ENCODE results near the gene MTA2.
"Not testable (repeated sequence)": the region's sequence is repeated elsewhere in the genome, so short reads cannot be mapped to it uniquely, and the experiment has no call there.

The MTA2 gene

DNA sequence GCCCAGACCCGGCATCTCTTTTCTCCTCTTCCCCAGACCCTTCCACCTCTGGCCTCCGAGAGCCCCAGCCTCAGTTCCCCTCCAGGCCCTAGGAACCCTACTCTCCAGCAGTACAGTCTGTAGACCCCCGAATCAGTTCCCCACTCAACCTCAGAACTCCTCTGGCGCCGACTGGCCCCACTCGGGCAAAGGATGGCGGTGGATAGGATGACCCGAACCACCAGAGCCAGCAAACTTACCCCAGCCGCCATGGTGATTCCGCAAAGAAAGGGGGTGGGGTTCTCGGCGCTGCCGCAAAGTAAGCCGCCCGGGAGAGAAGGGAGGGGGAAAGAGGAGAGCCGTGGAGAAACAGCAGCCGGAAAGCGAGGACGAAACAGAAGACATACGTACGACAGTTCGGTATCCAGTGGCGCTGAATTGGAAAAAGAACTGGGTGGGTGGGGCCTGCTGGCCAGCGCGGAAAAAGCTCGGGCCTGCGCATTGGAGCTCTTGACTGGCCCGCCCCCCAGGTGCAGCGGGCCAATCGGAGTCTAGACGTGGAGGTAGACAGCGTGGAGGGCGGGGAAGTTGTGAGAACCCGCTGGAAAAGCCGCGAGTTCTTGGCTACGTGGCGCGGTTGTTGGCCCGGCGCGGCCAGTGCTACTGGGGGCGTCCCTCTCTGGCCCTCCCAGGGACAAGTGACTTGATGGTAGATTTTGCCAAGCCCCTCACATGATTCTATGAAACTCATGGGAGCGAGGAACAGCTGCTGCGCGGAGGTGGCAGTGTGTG lies 27.9 kb downstream of the MTA2 start, which contains the start of gene EEF1G:
EEF1G (minus strand) TSS at position 300 of the 771 bp plus-strand sequence; CDS start at position 251, 49 bp downstream.
- peak; percentile 91 for TF ChIP-seq POLR2A (IDR thresholded peaks at IDR 0.05; ENCODE audit: low read depth, low read length)
- peak; percentile 92 for DNase-seq (ENCODE audit: insufficient read length, low spot score)
- peak; percentile 11 for FAIRE-seq

GRCh38 chr11:62573006-62573591 lies 28.6 kb downstream of the MTA2 start:
- no peak for DNase-seq (ENCODE audit: insufficient read length, low spot score)
- no peak for FAIRE-seq
- no peak for TF ChIP-seq POLR2A (IDR thresholded peaks at IDR 0.05; ENCODE audit: low read depth, low read length)

GRCh38 chr11:62572431-62572830 lies 29.2 kb downstream of the MTA2 start:
- TF ChIP-seq POLR2A (IDR thresholded peaks at IDR 0.05; ENCODE audit: low read depth, low read length), result no peak
- DNase-seq (ENCODE audit: insufficient read length, low spot score) (no peak), FAIRE-seq (no peak)

GRCh38 chr11:62571493-62571892 lies 30.2 kb downstream of the MTA2 start:
- not testable (repeated sequence) for FAIRE-seq; DNase-seq (ENCODE audit: insufficient read length, low spot score)

DNA sequence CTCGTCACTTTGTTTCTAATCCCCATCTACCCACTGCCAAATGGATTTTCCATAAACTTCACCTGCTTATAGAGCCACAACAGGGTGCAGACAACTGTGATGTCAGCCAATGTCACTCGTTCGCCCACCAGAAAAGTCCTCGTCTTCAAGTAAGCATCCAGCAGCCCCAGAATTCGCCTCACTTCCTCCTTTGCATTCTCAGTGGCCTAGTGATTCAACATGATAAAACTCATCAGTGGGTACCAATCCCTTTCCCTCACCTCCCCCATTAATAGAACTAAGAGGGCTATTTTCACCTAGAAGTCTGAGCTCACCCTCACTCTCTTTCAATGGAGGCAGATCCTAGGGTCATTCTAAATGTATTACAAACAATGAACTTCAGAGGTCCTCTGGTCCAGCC lies 30.8 kb downstream of the MTA2 start:
- not testable (repeated sequence) for FAIRE-seq; DNase-seq (ENCODE audit: insufficient read length, low spot score)

GRCh38 chr11:62569611-62570010 lies 32.1 kb downstream of the MTA2 start:
- TF ChIP-seq POLR2A (IDR thresholded peaks at IDR 0.05; ENCODE audit: low read depth, low read length), result no peak
- no peak for DNase-seq (ENCODE audit: insufficient read length, low spot score)
- no peak for FAIRE-seq

- FAIRE-seq (no peak), DNase-seq (ENCODE audit: insufficient read length, low spot score) (no peak)
Observed at GRCh38 chr11:62567018-62567633, 34.5 kb downstream of the MTA2 start.

DNA sequence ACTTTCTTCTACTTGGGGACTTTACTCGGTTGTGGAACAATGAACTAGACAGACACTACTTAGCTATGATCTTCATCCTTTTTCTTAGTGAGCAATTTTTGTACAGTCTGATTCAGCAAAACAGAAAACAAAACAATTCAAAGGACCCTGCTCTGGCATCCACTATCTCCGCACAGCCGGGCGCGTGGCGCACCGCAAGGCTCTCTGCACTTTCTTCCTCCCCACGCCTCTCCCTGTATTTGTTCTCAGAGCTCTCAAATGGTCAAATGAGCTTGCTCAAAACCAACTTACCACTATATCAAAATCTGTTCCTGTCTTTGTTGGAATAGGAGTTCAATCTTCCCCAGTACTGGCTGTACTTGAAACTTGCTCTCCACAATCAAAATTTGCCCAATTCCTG lies 35.4 kb downstream of the MTA2 start:
- TF ChIP-seq POLR2A (IDR thresholded peaks at IDR 0.05; ENCODE audit: low read depth, low read length), result no peak
- FAIRE-seq (no peak), DNase-seq (ENCODE audit: insufficient read length, low spot score) (no peak)

More at GRCh38 chr11:62567018-62567633, 34.5 kb downstream of the MTA2 start:
- TF ChIP-seq POLR2A (IDR thresholded peaks at IDR 0.05; ENCODE audit: low read depth, low read length), result no peak

DNA sequence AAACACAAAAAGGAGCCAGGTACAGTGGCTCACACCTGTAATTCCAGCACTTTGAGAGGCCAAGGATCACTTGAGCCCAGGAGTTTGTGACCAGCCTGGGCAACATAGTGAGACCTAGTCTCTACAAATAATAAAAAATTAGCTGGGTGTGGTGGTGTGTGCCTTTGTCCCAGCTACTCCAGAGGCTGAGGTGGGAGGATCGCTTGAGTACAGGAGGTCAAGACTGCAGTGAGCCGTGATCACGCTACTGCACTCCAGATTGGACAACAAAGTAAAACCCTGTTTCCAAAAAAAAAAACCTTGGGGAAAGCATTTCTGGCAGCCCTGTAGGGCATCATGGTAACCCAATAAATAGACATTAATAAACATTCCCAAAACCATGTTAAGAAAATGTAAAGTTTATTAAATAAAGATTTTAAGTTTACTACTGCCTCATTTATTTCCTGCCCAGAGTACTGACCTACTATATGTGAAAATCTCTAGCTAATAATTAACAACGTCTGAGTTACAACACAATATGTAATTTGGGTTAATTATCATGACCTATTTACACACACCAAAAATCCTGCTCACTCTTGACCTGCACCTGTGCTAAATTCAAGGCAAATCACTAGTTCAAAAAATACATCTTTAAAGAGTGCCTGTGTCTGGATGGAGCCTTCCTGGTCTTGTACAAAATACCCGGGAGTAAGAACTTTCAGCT lies 36.4 kb downstream of the MTA2 start:
- TF ChIP-seq POLR2A (IDR thresholded peaks at IDR 0.05; ENCODE audit: low read depth, low read length), result no peak
- no peak for FAIRE-seq

GRCh38 chr11:62561677-62562230 lies 39.9 kb downstream of the MTA2 start:
- FAIRE-seq; DNase-seq (ENCODE audit: insufficient read length, low spot score): not testable (repeated sequence)

More for the DNA sequence above, 36.4 kb downstream of the MTA2 start:
- DNase-seq (ENCODE audit: insufficient read length, low spot score), result no peak

GRCh38 chr11:62560566-62561103 lies 41.0 kb downstream of the MTA2 start:
- DNase-seq (ENCODE audit: insufficient read length, low spot score) (peak; percentile 71), FAIRE-seq (peak; percentile 27)
- TF ChIP-seq POLR2A (IDR thresholded peaks at IDR 0.05; ENCODE audit: low read depth, low read length), result no peak

- FAIRE-seq, result not testable (repeated sequence)
Observed at GRCh38 chr11:62559626-62560025, 42.0 kb downstream of the MTA2 start.

DNA sequence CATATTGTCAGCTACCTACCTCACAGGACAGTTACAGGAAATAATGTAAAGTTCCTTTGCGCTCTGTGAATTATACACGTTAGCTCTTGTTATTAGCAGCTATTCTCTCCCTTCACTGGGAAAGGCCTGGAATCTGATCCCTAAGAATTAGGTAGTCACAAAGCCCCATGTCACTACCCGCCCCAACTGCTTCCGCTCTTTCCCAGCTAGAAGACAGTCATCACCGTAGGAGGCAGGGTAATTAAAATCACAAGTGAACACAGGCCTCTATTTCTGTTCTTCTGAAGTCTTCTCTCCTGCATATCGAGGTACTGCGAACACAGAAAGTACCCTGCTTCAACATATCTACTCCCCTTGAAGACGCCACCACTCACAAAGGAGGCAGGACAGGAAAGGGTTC lies 42.5 kb downstream of the MTA2 start:
- no peak for DNase-seq (ENCODE audit: insufficient read length, low spot score)
- FAIRE-seq, result no peak
- TF ChIP-seq POLR2A (IDR thresholded peaks at IDR 0.05; ENCODE audit: low read depth, low read length), result no peak

More at GRCh38 chr11:62559626-62560025, 42.0 kb downstream of the MTA2 start:
- DNase-seq (ENCODE audit: insufficient read length, low spot score), result not testable (repeated sequence)

- no peak for TF ChIP-seq POLR2A (IDR thresholded peaks at IDR 0.05; ENCODE audit: low read depth, low read length)
- DNase-seq (ENCODE audit: insufficient read length, low spot score) (no peak), FAIRE-seq (no peak)
Observed at GRCh38 chr11:62558669-62559068, 43.0 kb downstream of the MTA2 start.
